GM10266 (cell line): ENCODE results near the gene TRIM3.

Source experiments
- DNase-seq: peaks from one replicate; pipeline ENCODE4 v3.0.0; 2012; ENCODE audit errors: extremely low spot score
- CTCF ChIP-seq: IDR thresholded peaks from 2 replicates; pipeline ENCODE4 v1.5.1; 2012; ENCODE audit warnings: mild to moderate bottlenecking, low read depth; ENCODE audit not compliant: control insufficient read depth, insufficient read depth; ENCODE audit errors: missing control alignments

The TRIM3 gene

DNA sequence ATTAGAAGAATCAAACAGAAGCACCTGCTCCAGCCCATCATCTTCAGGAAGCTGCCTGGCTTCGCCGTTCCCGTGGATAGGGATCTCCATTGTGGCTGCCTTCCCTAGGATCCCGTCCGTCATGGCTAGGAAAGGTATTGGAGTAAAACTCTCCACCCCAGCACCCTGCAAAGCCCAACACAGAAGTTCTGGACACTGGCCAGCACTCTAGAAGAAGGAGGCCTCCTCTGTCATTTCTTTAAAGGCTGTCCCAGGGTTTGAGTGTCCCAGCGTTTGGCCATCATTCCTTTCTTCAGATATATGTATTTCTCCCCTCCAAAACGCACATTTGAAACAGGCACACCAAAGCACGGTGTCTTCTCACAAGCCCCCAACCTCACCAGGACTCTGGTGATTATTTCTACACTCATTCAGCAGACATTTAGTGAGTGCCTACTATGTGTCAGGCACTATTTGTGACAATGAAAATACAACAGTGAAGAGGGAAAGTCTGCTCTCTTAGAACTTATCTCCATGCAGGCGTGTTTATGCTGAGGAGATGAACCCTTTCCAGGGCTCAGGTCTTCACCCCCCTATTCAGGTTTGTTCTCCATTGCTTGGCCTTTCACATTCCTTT, 6.7 kb upstream of the TRIM3 start:
- no peak for TF ChIP-seq CTCF
- no peak for DNase-seq

- TF ChIP-seq CTCF = no peak
Measured at GRCh38 chr11:6476571-6476970, 2.8 kb upstream of the TRIM3 start.

GRCh38 chr11:6475936-6476335, 2.2 kb upstream of the TRIM3 start:
- no peak for TF ChIP-seq CTCF
- no peak for DNase-seq

More at GRCh38 chr11:6476571-6476970, 2.8 kb upstream of the TRIM3 start:
- DNase-seq = no peak

DNA sequence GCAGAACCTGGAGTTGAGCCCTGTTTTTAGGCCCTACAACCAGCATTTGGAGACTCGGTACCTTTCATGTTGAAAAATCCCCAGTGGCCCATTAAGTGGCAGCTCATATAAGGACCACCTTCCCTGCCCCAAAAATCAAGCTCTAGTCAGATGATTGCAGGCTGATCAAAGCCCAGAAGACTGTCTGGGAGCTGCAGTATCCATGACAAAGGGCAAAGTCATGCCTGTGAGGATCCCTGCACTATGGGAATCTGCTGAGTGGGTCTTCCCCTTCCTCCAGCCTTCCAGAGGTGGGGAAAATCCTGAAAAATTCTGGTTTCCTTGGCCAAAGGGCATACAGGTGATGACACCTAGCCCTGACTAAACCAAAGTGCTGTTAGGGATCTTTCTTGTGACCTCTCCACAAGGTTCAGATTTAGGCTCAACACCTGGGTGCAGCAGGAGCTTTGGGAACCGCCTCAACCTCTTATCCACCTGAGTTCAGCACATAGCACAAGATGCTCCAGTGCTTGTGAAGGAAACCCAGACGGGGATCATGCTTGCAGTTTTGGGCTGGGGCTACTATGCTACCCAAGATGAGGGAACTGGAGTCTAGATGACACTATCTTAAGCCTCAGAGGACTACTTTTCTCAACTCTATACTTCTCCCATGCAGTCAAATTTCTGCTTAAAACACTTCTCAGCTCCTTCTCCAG, 1.2 kb upstream of the TRIM3 start:
- no peak for DNase-seq
- no peak for TF ChIP-seq CTCF

DNA sequence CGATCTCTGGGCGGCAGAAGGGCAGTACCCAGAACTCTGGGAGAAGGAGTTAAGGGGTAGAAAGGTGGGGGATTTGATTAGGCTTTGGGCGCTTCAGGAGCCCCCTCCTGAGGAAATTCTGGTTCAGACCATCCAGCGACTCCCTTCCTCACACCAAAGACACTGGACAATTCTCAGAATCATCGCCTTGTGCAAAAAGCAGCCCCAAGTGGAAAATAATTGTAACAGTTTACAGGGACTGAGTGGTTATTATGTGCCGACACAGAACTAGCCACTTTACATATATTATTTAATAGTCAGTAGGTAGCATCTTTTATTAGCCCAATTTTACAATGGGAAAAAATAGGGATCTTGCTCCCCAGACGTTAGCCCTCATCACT, 662 bp upstream of the TRIM3 start:
- TF ChIP-seq CTCF = no peak
- DNase-seq = no peak

DNA sequence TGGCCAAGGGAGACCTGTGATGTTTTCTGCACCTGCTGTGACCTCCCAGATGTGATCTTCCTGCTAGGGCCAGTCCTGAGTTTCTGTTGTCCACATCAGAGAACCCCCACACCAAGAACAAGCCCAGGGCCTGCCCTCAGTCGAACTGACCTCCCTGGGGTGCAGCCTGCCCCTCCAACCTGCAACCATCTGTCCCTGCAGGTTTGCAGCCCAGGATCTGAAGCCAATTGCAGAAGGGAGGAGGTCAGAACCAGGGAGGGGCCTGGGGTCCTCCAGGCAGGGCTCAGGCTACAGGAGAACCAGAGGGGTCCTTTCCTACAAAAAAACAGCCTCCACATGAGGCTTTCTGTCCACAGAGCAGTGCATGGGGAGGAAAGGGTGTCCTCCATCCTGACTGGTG, 807 bp downstream of the TRIM3 start:
- DNase-seq = no peak
- TF ChIP-seq CTCF = no peak

- DNase-seq = no peak
Measured at GRCh38 chr11:6469599-6469998, 4.1 kb downstream of the TRIM3 start.

More at GRCh38 chr11:6469599-6469998, 4.1 kb downstream of the TRIM3 start:
- no peak for TF ChIP-seq CTCF
